Activated T-cell treated with anti-CD3 and anti-CD28 coated beads for 1 hour (primary cell): Measurements from ENCODE around the gene ALG11.
"Not testable (repeated sequence)": the region's sequence is repeated elsewhere in the genome, so short reads cannot be mapped to it uniquely, and the experiment has no call there.

Experiments
- DNase-seq: peaks from one replicate; pipeline ENCODE4 v3.0.0-alpha.2; 2020; ENCODE audit warnings: low read depth

ALG11 gene

GRCh38 chr13:52029569-52029968 lies 17.4 kb downstream of the ALG11 start:
- DNase-seq = no peak

- not testable (repeated sequence) for DNase-seq
These were observed 18.2 kb downstream of the ALG11 start for GRCh38 chr13:52030401-52030800.

- DNase-seq = no peak
These were observed 20.8 kb downstream of the ALG11 start for GRCh38 chr13:52033039-52033438.

- no peak for DNase-seq
These were observed 22.5 kb downstream of the ALG11 start for GRCh38 chr13:52034616-52035226.

- DNase-seq = no peak
These were observed 23.8 kb downstream of the ALG11 start for GRCh38 chr13:52036037-52036436.

- DNase-seq = no peak
These were observed 31.5 kb downstream of the ALG11 start for GRCh38 chr13:52043675-52044074.

GRCh38 chr13:52047463-52047862 lies 35.3 kb downstream of the ALG11 start:
- no peak for DNase-seq

- DNase-seq = no peak
These were observed 36.3 kb downstream of the ALG11 start for GRCh38 chr13:52048516-52048915.

GRCh38 chr13:52051400-52051799 lies 39.2 kb downstream of the ALG11 start:
- DNase-seq = no peak

GRCh38 chr13:52053460-52053859 lies 41.3 kb downstream of the ALG11 start:
- DNase-seq = no peak

- not testable (repeated sequence) for DNase-seq
These were observed 48.9 kb downstream of the ALG11 start for GRCh38 chr13:52061064-52061463.

- no peak for DNase-seq
These were observed 49.4 kb downstream of the ALG11 start for GRCh38 chr13:52061587-52061986.

- DNase-seq = no peak
These were observed 55.0 kb downstream of the ALG11 start for GRCh38 chr13:52067237-52067636.

GRCh38 chr13:52070929-52071523 lies 58.8 kb downstream of the ALG11 start:
- no peak for DNase-seq
